GM12892 (cell line): ENCODE measurements around the gene SUCNR1.

Experiments used
- POLR2A ChIP-seq: IDR thresholded peaks from 2 replicates; pipeline ENCODE4 v1.6.1; 2011; ENCODE audit warnings: low read depth, low read length, control low read depth
- POLR2AphosphoS5 ChIP-seq: IDR thresholded peaks from 2 replicates; pipeline ENCODE4 v1.6.1; 2011; ENCODE audit warnings: low read depth, low read length, control low read depth
- TAF1 ChIP-seq: IDR thresholded peaks from 2 replicates; pipeline ENCODE4 v1.6.1; 2011; ENCODE audit warnings: low read depth, mild to moderate bottlenecking, control low read depth, low read length, borderline replicate concordance

- TF ChIP-seq POLR2AphosphoS5 = no peak
- no peak for TF ChIP-seq POLR2A
- no peak for TF ChIP-seq TAF1
Observed at GRCh38 chr3:151866711-151867410, 6.6 kb upstream of the SUCNR1 start.
